IPS-20b (cell line): Measurements from ENCODE around the gene DDX49.
"Not testable (repeated sequence)": the region's sequence is repeated elsewhere in the genome, so short reads cannot be mapped to it uniquely, and the experiment has no call there.

Experiments
- H3K27ac ChIP-seq: one replicate; pipeline ENCODE4 v1.5.1; 2013; ENCODE audit warnings: low read length
- H3K27me3 ChIP-seq: 2 replicates; pipeline ENCODE4 v1.6.1; 2013; ENCODE audit warnings: mild to moderate bottlenecking, low read length, inconsistent platforms; ENCODE audit not compliant: insufficient read depth
- H3K36me3 ChIP-seq: 2 replicates; pipeline ENCODE4 v1.6.1; 2013; ENCODE audit warnings: low read depth, mild to moderate bottlenecking, inconsistent platforms, low read length, moderate library complexity; ENCODE audit not compliant: insufficient read depth
- H3K4me1 ChIP-seq: 2 replicates; pipeline ENCODE4 v1.6.1; 2013; ENCODE audit warnings: mild to moderate bottlenecking, control low read depth, inconsistent platforms, low read length, moderate library complexity; ENCODE audit not compliant: insufficient read depth
- H3K4me3 ChIP-seq: 2 replicates; pipeline ENCODE4 v1.5.1; 2013; ENCODE audit warnings: mild to moderate bottlenecking, low read length, inconsistent platforms
- H3K9ac ChIP-seq: 2 replicates; pipeline ENCODE4 v1.6.1; 2013; ENCODE audit warnings: low read depth, mild to moderate bottlenecking, inconsistent platforms, low read length, moderate library complexity
- H3K9me3 ChIP-seq: 2 replicates; pipeline ENCODE4 v1.6.1; 2013; ENCODE audit warnings: mild to moderate bottlenecking, low read depth, low read length, inconsistent platforms; ENCODE audit not compliant: insufficient read depth

The DDX49 gene

DNA sequence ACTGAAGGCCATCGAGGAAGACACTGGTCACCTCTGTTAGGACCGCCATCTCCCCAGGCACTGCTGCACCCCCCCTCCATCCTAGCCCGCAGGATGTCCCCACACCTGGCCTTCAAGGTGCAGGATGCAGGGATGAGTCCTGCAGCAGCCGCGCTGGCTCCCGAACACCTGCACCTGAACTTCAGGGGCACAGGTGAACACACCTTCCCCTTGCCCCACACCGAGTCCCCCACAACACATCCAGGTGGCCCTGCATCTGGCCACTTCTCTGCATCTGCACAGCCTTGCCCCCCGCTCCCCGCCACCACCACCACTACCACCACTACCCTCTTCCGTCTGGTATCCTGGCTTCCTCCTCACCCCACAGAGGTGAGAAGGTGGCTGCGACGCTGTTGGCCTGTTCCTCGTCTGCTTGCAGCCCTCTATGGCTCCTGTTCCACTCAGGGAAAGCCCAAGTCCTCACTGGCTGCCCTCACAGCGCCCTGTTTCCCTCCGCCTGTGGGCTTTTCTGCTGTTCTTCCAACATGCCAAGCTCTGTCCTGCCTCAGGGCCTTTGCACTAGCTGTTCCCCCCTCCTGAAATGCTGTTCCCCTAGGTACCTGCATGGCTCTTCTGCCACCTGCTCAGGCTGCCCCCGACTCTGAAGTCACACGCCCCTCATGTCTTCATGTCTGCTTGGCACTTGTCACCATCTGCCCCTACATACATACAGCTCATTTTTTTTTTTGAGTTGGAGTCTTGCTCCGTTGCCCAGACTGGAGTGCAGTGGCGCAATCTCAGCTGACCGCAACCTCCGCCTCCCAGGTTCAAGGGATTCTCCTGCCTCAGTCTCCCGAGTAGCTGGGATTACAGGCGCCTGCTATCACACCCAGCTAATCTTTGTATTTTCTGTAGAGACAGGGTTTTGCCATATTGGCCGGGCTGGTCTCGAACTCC, 22.2 kb upstream of the DDX49 start:
- H3K4me3 ChIP-seq: no peak overlapping the region
- H3K4me1 ChIP-seq: no peaks in the 10 kb centered on the region; the same call in 1 of the 2 replicates

DNA sequence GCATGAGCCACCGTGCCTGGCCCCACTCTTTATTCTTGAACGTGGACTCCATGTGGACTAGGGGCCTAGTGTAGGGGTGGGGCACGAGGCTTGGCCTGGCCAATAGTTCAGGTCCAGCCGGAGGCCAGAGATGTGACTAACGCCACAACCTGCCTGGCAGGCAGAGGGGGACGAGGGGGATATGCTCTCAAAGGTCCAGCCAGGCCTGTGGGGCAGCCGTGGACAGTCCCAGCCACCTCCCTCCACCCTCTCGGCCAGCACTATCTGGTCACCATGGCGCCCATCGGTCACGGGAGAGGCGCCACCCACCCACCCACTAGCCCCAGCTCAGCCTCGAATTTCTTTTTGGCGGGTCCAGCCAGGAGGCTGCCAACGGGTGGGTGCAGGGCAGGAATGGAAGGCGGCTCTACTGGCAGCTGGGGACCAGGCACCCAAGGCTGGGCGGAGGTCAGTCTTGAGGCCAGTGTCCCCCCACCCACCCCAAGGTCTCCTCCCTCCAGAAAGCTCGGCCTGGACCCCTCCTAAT, 21.4 kb upstream of the DDX49 start:
- Histone ChIP-seq H3K4me3 (no peak overlapping the region), H3K27me3 (peaks cover 27% of the 10 kb centered on the region), H3K9me3 (no peaks in the 10 kb centered on the region), H3K27ac (no peak overlapping the region), H3K36me3 (no peaks in the 10 kb centered on the region), H3K4me1 (no peaks in the 10 kb centered on the region; the same call in 1 of the 2 replicates), H3K9ac (no peak overlapping the region)

More for the DNA sequence above, 22.2 kb upstream of the DDX49 start:
- H3K9me3 ChIP-seq: no peaks in the 10 kb centered on the region
- peaks cover 27% of the 10 kb centered on the region for H3K27me3 ChIP-seq
- H3K36me3 ChIP-seq: no peaks in the 10 kb centered on the region
- no peak overlapping the region for H3K9ac ChIP-seq
- H3K27ac ChIP-seq: no peak overlapping the region

DNA sequence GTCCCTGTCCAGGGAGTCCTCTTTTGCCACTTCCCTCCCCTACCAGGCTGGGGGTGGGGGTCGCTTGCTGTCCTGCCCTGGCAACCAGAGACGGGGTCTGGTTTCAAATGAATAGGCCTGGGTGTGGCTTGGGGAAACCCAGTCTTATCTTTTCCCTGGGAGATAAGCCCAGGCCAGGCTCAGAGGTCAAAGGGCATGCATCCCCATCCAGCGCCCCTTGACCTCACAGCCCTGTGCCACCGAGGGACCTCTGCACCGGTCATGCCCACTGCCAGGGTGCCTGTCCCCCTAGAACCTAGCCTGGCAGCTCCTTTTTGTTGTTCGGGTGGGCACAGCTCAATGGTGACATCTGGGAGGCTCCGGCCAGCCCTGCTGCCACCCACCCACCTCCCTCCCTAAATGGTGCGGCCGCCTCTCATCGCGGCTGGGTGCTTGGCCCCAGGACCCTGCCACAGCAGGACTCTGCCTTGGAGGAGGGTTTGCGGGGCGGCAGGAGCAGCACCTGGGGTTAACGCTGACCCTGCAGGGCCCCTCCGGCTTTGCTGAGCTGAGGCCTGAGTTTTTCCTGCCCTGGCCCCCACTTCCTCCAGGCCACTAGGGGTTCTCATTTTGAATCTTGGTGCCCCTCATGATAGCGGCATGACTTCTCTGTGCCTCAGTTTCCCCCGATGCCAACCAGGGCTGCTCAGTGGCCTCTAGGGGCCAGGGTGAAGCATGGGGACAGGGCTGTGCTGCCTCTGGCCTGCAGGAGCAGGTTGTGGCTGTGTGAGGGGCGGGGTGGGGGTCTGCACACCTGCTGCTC, 20.7 kb upstream of the DDX49 start:
- Histone ChIP-seq H3K9me3 (no peaks in the 10 kb centered on the region), H3K36me3 (no peaks in the 10 kb centered on the region), H3K9ac (no peak overlapping the region), H3K4me3 (no peak overlapping the region), H3K27ac (no peak overlapping the region), H3K4me1 (no peaks in the 10 kb centered on the region; the same call in 1 of the 2 replicates), H3K27me3 (peaks cover 26% of the 10 kb centered on the region)

DNA sequence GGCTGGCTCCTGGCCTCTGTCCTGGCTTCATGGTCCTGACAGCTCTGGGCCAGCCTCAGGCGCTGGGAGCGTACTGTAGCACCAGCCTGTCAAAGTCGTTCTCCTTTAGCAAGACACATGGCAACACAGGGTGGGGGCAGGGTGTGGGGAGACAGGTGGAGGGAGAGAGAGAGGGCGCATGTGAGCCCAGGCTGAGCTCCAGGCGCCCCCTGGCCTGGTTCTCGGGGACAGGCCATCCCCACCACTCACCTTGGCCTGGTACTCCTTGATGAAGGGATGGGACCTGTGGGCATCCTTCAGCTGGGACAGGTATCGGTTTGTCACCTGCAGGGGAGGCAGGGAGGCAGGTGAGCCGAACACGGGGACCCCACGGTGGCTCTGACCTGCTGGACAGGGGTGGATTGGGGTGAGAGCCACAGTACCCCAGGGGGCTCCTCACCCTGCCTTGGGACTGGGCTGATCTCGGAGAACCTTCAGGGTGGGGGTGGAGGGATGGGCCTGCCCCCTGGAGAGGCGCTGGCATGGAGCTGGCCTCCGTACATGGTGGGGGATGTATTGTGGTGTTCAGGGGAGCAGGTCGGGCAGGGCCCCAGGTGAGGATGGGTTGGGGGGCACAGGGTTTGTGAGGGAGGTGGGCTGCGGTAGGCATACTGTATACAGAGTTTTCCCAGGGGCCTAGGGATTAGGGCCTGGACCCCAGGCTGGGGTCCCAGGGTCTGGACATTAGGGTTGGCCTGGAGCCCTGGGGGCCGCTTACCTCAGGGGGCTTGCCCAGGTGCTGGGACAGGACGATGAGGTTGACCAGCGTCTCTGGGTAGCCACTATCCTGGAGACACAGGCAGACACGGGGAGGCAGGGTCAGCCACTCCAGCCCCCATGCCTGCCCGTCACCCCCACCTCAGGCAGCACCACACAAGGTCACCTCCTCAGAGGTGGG, 19.6 kb upstream of the DDX49 start:
- peaks cover 18% of the 10 kb centered on the region for H3K27me3 ChIP-seq
- H3K36me3 ChIP-seq: no peaks in the 10 kb centered on the region
- no peak overlapping the region for H3K27ac ChIP-seq
- no peak overlapping the region for H3K9ac ChIP-seq
- no peaks in the 10 kb centered on the region; the same call in 1 of the 2 replicates for H3K4me1 ChIP-seq
- H3K9me3 ChIP-seq: no peaks in the 10 kb centered on the region
- no peak overlapping the region for H3K4me3 ChIP-seq

DNA sequence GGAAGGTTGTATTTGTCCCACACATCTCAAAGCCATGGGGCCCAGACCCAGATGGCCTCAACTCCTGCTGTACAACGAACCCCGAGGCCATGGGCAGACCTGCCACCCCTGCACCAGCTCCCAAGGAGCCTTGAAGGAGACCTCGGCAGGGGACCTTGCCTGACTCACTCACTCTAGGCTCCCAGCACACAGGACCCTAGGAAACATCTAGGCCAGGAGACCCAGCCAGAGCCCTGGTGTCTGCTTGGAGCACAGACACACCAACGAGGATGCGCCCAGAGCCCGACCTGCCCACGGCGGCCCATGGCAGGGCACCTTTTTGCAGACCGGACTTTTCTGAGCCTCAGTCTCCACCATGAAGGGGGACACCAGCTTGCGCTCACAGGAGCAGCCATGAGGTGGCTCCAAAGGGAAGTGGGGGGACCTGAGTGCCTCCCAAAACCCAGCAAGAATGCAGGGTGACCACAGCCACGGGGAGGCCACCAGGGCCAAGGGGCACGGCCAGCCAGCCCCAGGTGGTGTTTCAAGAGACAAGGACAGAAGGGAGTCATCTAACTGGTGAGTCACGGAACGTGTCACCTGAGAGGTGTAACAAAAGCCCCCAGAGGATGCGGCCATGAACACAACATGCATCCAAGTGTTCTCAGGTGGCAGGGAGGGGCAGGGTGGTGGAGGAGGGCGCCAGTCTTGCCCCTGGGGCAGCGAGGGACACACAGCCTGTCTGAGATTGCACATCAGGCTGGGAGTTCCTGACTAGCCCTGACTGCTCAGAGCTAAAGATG, 18.6 kb upstream of the DDX49 start:
- no peak overlapping the region for H3K27ac ChIP-seq
- no peaks in the 10 kb centered on the region for H3K4me1 ChIP-seq
- H3K9ac ChIP-seq: no peak overlapping the region
- H3K9me3 ChIP-seq: no peaks in the 10 kb centered on the region
- H3K27me3 ChIP-seq: peaks cover 13% of the 10 kb centered on the region
- no peaks in the 10 kb centered on the region for H3K36me3 ChIP-seq
- no peak overlapping the region for H3K4me3 ChIP-seq

DNA sequence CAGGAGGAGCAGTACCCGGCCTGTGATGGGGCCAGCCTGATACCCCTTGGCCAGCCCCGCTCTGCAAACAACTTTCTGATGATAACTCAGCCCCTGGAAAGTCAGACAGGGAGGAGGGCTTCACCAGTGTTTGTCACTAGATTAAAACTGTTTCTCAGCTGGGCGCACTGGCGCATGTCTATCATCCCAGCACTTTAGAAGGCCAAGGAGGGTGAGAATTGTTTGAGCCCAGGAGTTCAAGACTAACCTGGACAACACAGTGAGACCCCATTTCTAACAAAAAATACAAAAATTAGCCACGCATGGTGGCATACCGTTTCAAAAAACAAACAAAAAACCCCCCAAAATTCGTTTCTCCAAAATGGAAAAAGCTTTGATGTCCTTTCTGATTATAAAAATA, 18.0 kb upstream of the DDX49 start:
- Histone ChIP-seq H3K27ac (no peak overlapping the region), H3K27me3 (peaks cover 11% of the 10 kb centered on the region), H3K4me1 (no peaks in the 10 kb centered on the region), H3K9me3 (no peaks in the 10 kb centered on the region), H3K9ac (no peak overlapping the region), H3K4me3 (no peak overlapping the region), H3K36me3 (no peaks in the 10 kb centered on the region)

DNA sequence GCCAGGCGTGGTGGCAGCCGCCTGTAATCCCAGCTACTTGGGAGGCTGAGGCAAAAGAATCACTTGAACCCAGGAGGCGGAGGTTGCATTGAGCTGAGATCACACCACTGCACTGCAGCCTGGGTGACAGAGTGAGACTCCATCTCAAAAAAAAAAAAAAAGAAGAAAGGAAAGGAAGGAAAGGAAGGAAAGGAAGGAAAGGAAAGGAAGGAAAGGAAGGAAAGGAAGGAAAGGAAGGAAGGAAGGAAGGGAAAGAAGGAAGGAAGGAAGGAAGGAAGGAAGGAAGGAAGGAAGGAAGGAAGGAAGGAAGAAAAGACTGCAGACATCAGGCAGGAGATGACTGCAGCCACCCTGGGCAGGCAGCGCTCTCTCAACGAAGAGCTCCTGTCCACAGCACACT, 17.0 kb upstream of the DDX49 start:
- H3K9me3 ChIP-seq, H3K4me1 ChIP-seq, H3K9ac ChIP-seq, H3K27me3 ChIP-seq, H3K4me3 ChIP-seq, H3K27ac ChIP-seq, H3K36me3 ChIP-seq: not testable (repeated sequence)

DNA sequence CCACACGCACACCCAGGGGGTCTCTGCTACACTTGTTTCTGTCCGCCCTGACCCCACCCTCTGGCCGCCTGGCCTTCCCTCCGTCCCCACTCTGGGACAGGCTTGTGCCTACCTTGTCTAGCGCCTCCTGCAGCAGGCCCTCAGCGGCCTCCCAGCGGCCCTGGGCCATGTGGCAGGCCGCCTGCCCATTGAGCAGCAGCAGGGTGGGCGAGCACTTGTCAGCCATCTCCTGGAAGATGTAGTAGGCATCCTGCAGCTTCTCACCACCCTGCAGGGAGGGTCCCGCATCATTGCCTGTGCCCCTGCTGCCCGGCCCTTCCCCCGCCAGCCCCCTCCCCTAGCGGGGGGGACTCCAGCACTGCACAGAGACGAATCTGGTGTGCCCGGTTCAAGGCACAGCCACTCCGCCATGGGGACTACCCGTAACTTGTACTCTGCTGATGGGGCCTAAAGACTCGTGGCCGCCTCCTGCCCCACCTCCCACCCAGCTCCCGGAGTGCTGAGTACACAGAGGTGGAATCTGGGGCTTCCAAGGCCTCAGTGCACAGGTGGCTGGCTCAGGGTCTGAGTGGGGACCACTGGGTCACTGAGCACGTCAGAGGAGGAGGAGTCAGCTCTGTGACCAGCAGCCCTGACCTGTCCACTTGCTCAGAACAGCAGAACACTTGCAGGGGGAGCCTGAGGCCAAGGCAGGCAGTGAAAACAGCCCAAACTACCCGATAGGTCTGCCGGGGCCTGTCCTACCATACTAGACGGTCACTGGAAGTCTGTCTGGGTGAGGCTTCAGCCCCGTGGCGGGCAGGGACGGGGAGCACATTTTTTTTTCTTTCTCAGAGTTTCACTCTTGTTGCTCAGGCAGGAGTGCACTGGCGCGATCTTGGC, 16.1 kb upstream of the DDX49 start:
- Histone ChIP-seq H3K27ac (no peak overlapping the region), H3K9ac (no peak overlapping the region), H3K9me3 (no peaks in the 10 kb centered on the region), H3K4me1 (no peaks in the 10 kb centered on the region), H3K36me3 (peaks cover 4% of the 10 kb centered on the region; the same call in 1 of the 2 replicates), H3K4me3 (no peak overlapping the region), H3K27me3 (no peaks in the 10 kb centered on the region)

DNA sequence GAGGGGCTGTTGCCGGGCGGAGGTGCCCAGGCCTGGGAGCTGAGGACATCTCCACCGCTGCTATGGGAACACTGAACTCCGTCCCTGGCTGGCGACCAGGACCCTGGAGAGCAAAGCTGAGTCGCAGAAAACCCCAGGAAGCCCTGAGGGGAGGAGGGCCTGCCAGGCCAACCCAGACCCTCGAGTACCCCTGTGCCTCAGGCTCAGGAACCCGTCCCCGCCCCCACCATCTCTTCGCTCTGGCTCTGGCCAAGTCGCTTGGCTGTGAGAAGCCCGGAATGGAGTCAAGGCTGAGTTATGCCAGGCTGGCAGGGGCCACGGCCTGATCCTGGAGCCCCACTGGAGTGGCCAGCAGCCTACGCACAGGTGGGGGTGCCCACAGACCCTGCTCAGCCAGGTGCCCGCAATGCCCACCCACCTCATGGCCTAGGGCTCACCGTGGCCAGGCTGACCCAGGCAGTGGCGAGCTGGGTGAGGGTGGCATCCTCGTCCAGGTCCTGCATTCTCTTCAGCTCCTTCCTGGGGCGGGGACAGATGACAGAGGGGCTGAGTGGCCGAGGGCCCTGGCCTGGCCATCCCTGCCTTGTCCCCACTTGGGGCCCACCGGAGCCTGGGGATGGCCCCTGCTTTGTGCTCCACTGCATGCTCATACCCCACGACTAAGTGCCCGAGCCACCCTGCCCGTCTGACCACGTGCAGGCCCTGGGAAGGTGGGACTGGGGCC, 15.0 kb upstream of the DDX49 start:
- Histone ChIP-seq H3K4me1 (no peaks in the 10 kb centered on the region), H3K9ac (no peak overlapping the region), H3K4me3 (no peak overlapping the region), H3K9me3 (no peaks in the 10 kb centered on the region), H3K27me3 (no peaks in the 10 kb centered on the region), H3K36me3 (peaks cover 11% of the 10 kb centered on the region; the same call in 1 of the 2 replicates), H3K27ac (no peak overlapping the region)
